ENCODE measurements around the gene CRY2. TPM values are rescaled to one million over a fixed set of nuclear protein-coding genes. Genes with fewer than 3 reads are reported as not detected.

Gene CRY2
- total and polyA plus RNA-seq, 10 of the 15 experiments (the other 5 are each of a cell fraction or from before 2014, with no cell fraction given): 1.2 to 14.7 (median 8.1) TPM

GRCh38 chr11:45809456-45810395 lies 37.5 kb upstream of the CRY2 start:
- Histone ChIP-seq H4K20me1 (ENCODE audit: control insufficient read depth, insufficient read depth) (no peaks in the 10 kb centered on the region), H3K9me3 (replicated peaks; ENCODE audit: control insufficient read depth, insufficient read depth, low read length) (no peaks in the 10 kb centered on the region), H3K27ac (ENCODE audit: control insufficient read depth, insufficient read depth) (no peak overlapping the region), H3K4me2 (ENCODE audit: control insufficient read depth, insufficient read depth) (peak overlapping the region; percentile 13; the same call in 1 of the 2 replicates), H3K27me3 (replicated peaks in 1 of 2; ENCODE audit: control insufficient read depth in 2 of 2, insufficient read depth in 2 of 2, low read length in 1 of 2) (no peaks in the 10 kb centered on the region), H3K4me1 (ENCODE audit: control insufficient read depth, insufficient read depth, low read length) (peaks cover 23% of the 10 kb centered on the region), H3K9ac (ENCODE audit: control insufficient read depth, insufficient read depth, low read length) (no peak overlapping the region), H3K4me3 (no peak overlapping the region), H2AFZ (ENCODE audit: control insufficient read depth, low read depth, low read length) (no peak overlapping the region), H3K36me3 (ENCODE audit: control insufficient read depth in 2 of 2, insufficient read depth in 2 of 2, low read length in 1 of 2) (peaks cover 0 to 8% of the 10 kb centered on the region in 2 experiments), H3K79me2 (ENCODE audit: control insufficient read depth, insufficient read depth, low read length) (peaks cover 25% of the 10 kb centered on the region)
- POLR2A ChIA-PET: interaction anchor here (0.7 to 1.0 kb wide), 2 partner anchors 35 to 109 kb away, joined by 3 to 10 read pairs; no protein-coding TSS in a partner anchor
- no peak for ATAC-seq
- DNase-seq (ENCODE audit: low read depth, low spot score): no peak
- 82% methylated on average over 11 of the region's 11 CpGs for WGBS (ENCODE audit: insufficient coverage, insufficient replicate concordance, low lambda C conversion rate, missing lambda C conversion rate)
- intact Hi-C loops (cut with micrococcal nuclease; ENCODE audit: unreplicated experiment): no loop called here
- CTCF ChIA-PET: interaction anchor here (1.2 to 3.3 kb wide), 2 partner anchors 9 to 33 kb away, joined by 3 to 15 read pairs; no protein-coding TSS in a partner anchor
- RAD21 ChIA-PET (ENCODE audit: unreplicated experiment): interaction anchor here (1.4 kb wide), 1 partner anchor 25 kb away, joined by 4 read pairs; no protein-coding TSS in a partner anchor
- no TSS peak for BruUV-seq (replicated peaks)
- peak; percentile 23; the same call in 1 of the 2 replicates for TF ChIP-seq ATF7 (IDR thresholded peaks at IDR 0.05; ENCODE audit: low read depth)
- TF ChIP-seq FOS (IDR thresholded peaks at IDR 0.05; ENCODE audit: borderline replicate concordance, extremely low read depth, insufficient read length): no peak
- in situ Hi-C loops (cut with MboI): no loop called here
- FAIRE-seq: no peak
- SMC1A ChIA-PET (ENCODE audit: uncharacterized antibody, unreplicated experiment): no interaction called here

GRCh38 chr11:45810431-45811108 lies 36.7 kb upstream of the CRY2 start:
- Histone ChIP-seq H3K4me1 (ENCODE audit: control insufficient read depth, insufficient read depth, low read length) (peaks cover 22% of the 10 kb centered on the region), H3K4me3 (no peak overlapping the region), H3K4me2 (ENCODE audit: control insufficient read depth, insufficient read depth) (no peak overlapping the region), H3K9me3 (replicated peaks; ENCODE audit: control insufficient read depth, insufficient read depth, low read length) (no peaks in the 10 kb centered on the region), H3K27me3 (replicated peaks in 1 of 2; ENCODE audit: control insufficient read depth in 2 of 2, insufficient read depth in 2 of 2, low read length in 1 of 2) (no peaks in the 10 kb centered on the region), H3K79me2 (ENCODE audit: control insufficient read depth, insufficient read depth, low read length) (peaks cover 21% of the 10 kb centered on the region), H4K20me1 (ENCODE audit: control insufficient read depth, insufficient read depth) (no peaks in the 10 kb centered on the region), H3K9ac (ENCODE audit: control insufficient read depth, insufficient read depth, low read length) (no peak overlapping the region), H2AFZ (ENCODE audit: control insufficient read depth, low read depth, low read length) (no peak overlapping the region), H3K27ac (ENCODE audit: control insufficient read depth, insufficient read depth) (no peak overlapping the region), H3K36me3 (ENCODE audit: control insufficient read depth in 2 of 2, insufficient read depth in 2 of 2, low read length in 1 of 2) (peaks cover 0 to 8% of the 10 kb centered on the region in 2 experiments)
- ATAC-seq (no peak), DNase-seq (ENCODE audit: low read depth, low spot score) (no peak), FAIRE-seq (no peak)
- ChIA-PET CTCF (interaction anchor here (3.3 kb wide), 1 partner anchor 8 kb away, joined by 15 read pairs; no protein-coding TSS in a partner anchor), RAD21 (ENCODE audit: unreplicated experiment) (interaction anchor here (1.4 kb wide), 1 partner anchor 25 kb away, joined by 4 read pairs; no protein-coding TSS in a partner anchor), SMC1A (ENCODE audit: uncharacterized antibody, unreplicated experiment) (no interaction called here), POLR2A (no interaction called here)
- in situ Hi-C loops (cut with MboI): no loop called here
- no TSS peak for BruUV-seq (replicated peaks)
- intact Hi-C loops (cut with micrococcal nuclease; ENCODE audit: unreplicated experiment): no loop called here
- WGBS (ENCODE audit: insufficient coverage, insufficient replicate concordance, low lambda C conversion rate, missing lambda C conversion rate): 96% methylated on average over 23 of the region's 23 CpGs
- no peak for TF ChIP-seq RELA (IDR thresholded peaks at IDR 0.05; ENCODE audit: borderline replicate concordance, partially characterized antibody)
- TF ChIP-seq SP1 (IDR thresholded peaks at IDR 0.05; ENCODE audit: low read depth, low read length): no peak
- no peak for TF ChIP-seq KAT2A (conservative IDR thresholded peaks at IDR 0.05; ENCODE audit: control insufficient read depth, low read depth, low read length)
- TF ChIP-seq REST (IDR thresholded peaks at IDR 0.05; ENCODE audit: low read depth, low read length): no peak
- no peak for TF ChIP-seq SRF (IDR thresholded peaks at IDR 0.05; ENCODE audit: low read depth in 2 of 2, low read length in 2 of 2)

Data from GM12878 (cell line).